ENCODE measurements around the gene PTPRN2. TPM values are rescaled to one million over a fixed set of nuclear protein-coding genes. Genes with fewer than 3 reads are reported as not detected.

Gene PTPRN2
- total and polyA plus RNA-seq, 2 of the 8 experiments (the other 6 are each of a cell fraction or from before 2014, with no cell fraction given): 2.6 to 4.5 TPM

GRCh38 chr7:157994319-157994718 is 593.3 kb downstream of the PTPRN2 start:
- H3K79me2 ChIP-seq (ENCODE audit: control insufficient read depth in 1 of 2, insufficient read depth in 2 of 2, low read length in 2 of 2): no peaks in the 10 kb centered on the region
- DNase-seq (ENCODE audit: low read depth in 1 of 2, low spot score in 2 of 2): no peak

More at GRCh38 chr7:157994319-157994718, 593.3 kb downstream of the PTPRN2 start:
- no peaks in the 10 kb centered on the region for H3K36me3 ChIP-seq (ENCODE audit: control insufficient read depth in 2 of 4, insufficient read depth in 4 of 4, low read length in 3 of 4)
- no peaks in the 10 kb centered on the region for H3K27me3 ChIP-seq (replicated peaks in 1 of 4; ENCODE audit: control insufficient read depth in 3 of 4, extremely low read depth in 1 of 4, insufficient read depth in 3 of 4, low read length in 3 of 4)
- no peak overlapping the region for H2BK120ac ChIP-seq (replicated peaks; ENCODE audit: low read depth, low read length)
- H2BK5ac ChIP-seq (ENCODE audit: low read depth, low read length): no peak overlapping the region
- no peak overlapping the region for H2AK5ac ChIP-seq (ENCODE audit: low read depth, low read length)
- H3K79me1 ChIP-seq (ENCODE audit: low read depth, low read length): no peaks in the 10 kb centered on the region
- 0 out of 4 replicates have a peak, but pooled peaks cover 0 to 2% of the 10 kb centered on the region in 2 experiments for H3K9me3 ChIP-seq (ENCODE audit: insufficient read depth in 2 of 2, low read depth in 1 of 2, low read length in 1 of 2)
- no peak overlapping the region for H4K91ac ChIP-seq (replicated peaks; ENCODE audit: insufficient read length, low read length)
- no peak overlapping the region for H3K9ac ChIP-seq (replicated peaks in 1 of 4; ENCODE audit: extremely low read depth in 1 of 4, low read depth in 3 of 4, low read length in 3 of 4)
- ChIA-PET CTCF (ENCODE audit: partially characterized antibody) (interaction anchor here (0.7 to 0.8 kb wide), 3 partner anchors 16 to 530 kb away, joined by 3 read pairs; no protein-coding TSS in a partner anchor), POLR2A (ENCODE audit: partially characterized antibody) (no interaction called here)
- no peak overlapping the region for H3K4ac ChIP-seq (replicated peaks; ENCODE audit: insufficient read length, low read depth, low read length)
- H3K23ac ChIP-seq (ENCODE audit: insufficient read length): no peak overlapping the region
- H2BK15ac ChIP-seq (ENCODE audit: low read length): no peak overlapping the region
- no peak overlapping the region for H3K4me3 ChIP-seq (ENCODE audit: extremely low read depth in 1 of 4, insufficient read depth in 2 of 4, low read depth in 3 of 4, low read length in 4 of 4)
- no peak overlapping the region for H3K27ac ChIP-seq (ENCODE audit: low read depth, low read length)
- no peak overlapping the region for H2AFZ ChIP-seq (ENCODE audit: low read length)
- H3K23me2 ChIP-seq (ENCODE audit: low read depth, low read length): no peaks in the 10 kb centered on the region
- no peak overlapping the region for H4K5ac ChIP-seq (ENCODE audit: insufficient read length, low read depth, low read length)
- no peak overlapping the region for H2BK12ac ChIP-seq (ENCODE audit: low read depth, low read length)
- no peak overlapping the region for H3K18ac ChIP-seq (ENCODE audit: extremely low read depth, low read length)
- H4K20me1 ChIP-seq (replicated peaks in 1 of 2; ENCODE audit: control insufficient read depth in 1 of 2, insufficient read depth in 2 of 2, low read length in 2 of 2): no peaks in the 10 kb centered on the region
- H3K4me2 ChIP-seq (ENCODE audit: insufficient read depth in 1 of 2, low read depth in 2 of 2, low read length in 2 of 2): no peak overlapping the region
- no peak overlapping the region for H3K14ac ChIP-seq (ENCODE audit: insufficient read length)
- H4K8ac ChIP-seq (ENCODE audit: extremely low read depth, insufficient read depth, low read length): no peak overlapping the region
- H3K4me1 ChIP-seq (replicated peaks in 1 of 4; ENCODE audit: control insufficient read depth in 3 of 4, insufficient read depth in 4 of 4, low read length in 3 of 4): peaks cover 0 to 1% (median under 1%) of the 10 kb centered on the region in 4 experiments; a peak in 2 of 7 replicates
- 82% methylated on average over 14 of the region's 14 CpGs; no CpG with 5 or more reads in 1 of the 2 experiments for WGBS, 2 experiments (ENCODE audit: extremely low coverage in 1 of 2, insufficient coverage in 1 of 2, insufficient read length in 1 of 2, insufficient replicate concordance in 2 of 2, low coverage in 1 of 2, low lambda C conversion rate in 2 of 2, missing lambda C conversion rate in 1 of 2)
- no peak overlapping the region for H3K56ac ChIP-seq (replicated peaks; ENCODE audit: insufficient read length, low read depth, low read length)
- no peak overlapping the region for H2BK20ac ChIP-seq (ENCODE audit: low read length)
- FAIRE-seq: no peak
- TF ChIP-seq HDAC6 (IDR thresholded peaks at IDR 0.05; ENCODE audit: low read depth, low read length) (no peak), KDM4A (IDR thresholded peaks at IDR 0.05; ENCODE audit: low read depth, low read length, severe bottlenecking) (no peak), MAX (IDR thresholded peaks at IDR 0.05) (no peak), BCL11A (IDR thresholded peaks at IDR 0.05; ENCODE audit: low read depth in 2 of 2, low read length in 2 of 2) (no peak), RAD21 (IDR thresholded peaks at IDR 0.05 in 1 of 2, conservative IDR thresholded peaks at IDR 0.05 in 1 of 2; ENCODE audit: low read depth in 2 of 2, low read length in 2 of 2) (no peak)

All from H1 (cell line).